Smooth muscle cell (in vitro differentiated cells): ENCODE measurements around the gene CRYM. TPM values are rescaled to one million over a fixed set of nuclear protein-coding genes. Genes with fewer than 3 reads are reported as not detected.
"Not testable (repeated sequence)": the region's sequence is repeated elsewhere in the genome, so short reads cannot be mapped to it uniquely, and the experiment has no call there.

Source experiments
- DNase-seq: peaks from one replicate; lab custom pipeline; 2025; ENCODE audit not compliant: unreplicated experiment; lab: John Stamatoyannopoulos, UW
- H2AFZ ChIP-seq: fragments of 200-600 bp; sonication (generic); 2 replicates; pipeline ENCODE4 v1.6.0; 2016; ENCODE audit warnings: antibody characterized with exemption, low read depth, mild to moderate bottlenecking
- H3F3A ChIP-seq: fragments of 200-600 bp; sonication (generic); 2 replicates; pipeline ENCODE4 v1.6.0; 2017; ENCODE audit warnings: antibody characterized with exemption, low read depth
- H3K27ac ChIP-seq: fragments of 200-600 bp; sonication (generic); 2 replicates; pipeline ENCODE4 v1.5.1; 2016; ENCODE audit warnings: low read depth, mild to moderate bottlenecking
- H3K27me3 ChIP-seq: fragments of 200-600 bp; sonication (generic); 2 replicates; pipeline ENCODE4 v1.6.1; 2016; ENCODE audit warnings: low read depth, mild to moderate bottlenecking
- H3K36me3 ChIP-seq: fragments of 200-600 bp; sonication (generic); 2 replicates; pipeline ENCODE4 v1.5.1; 2016; ENCODE audit warnings: low read depth
- H3K4me1 ChIP-seq: fragments of 200-600 bp; sonication (generic); 2 replicates; pipeline ENCODE4 v1.5.1; 2016; ENCODE audit warnings: low read depth
- H3K4me2 ChIP-seq: fragments of 200-600 bp; sonication (generic); 2 replicates; pipeline ENCODE4 v1.6.0; 2016; ENCODE audit warnings: mild to moderate bottlenecking
- H3K4me3 ChIP-seq: fragments of 200-600 bp; sonication (generic); 2 replicates; pipeline ENCODE4 v1.5.1; 2016; ENCODE audit warnings: mild to moderate bottlenecking
- H3K79me2 ChIP-seq: fragments of 200-600 bp; sonication (generic); 2 replicates; pipeline ENCODE4 v1.6.0; 2016; ENCODE audit warnings: low read depth, mild to moderate bottlenecking
- H3K9ac ChIP-seq: fragments of 200-600 bp; sonication (generic); 2 replicates; pipeline ENCODE4 v1.6.0; 2016; ENCODE audit warnings: low read depth
- H3K9me3 ChIP-seq: fragments of 200-600 bp; sonication (generic); replicated peaks from 2 replicates; pipeline ENCODE4 v1.5.1; 2016; ENCODE audit warnings: low read depth
- H4K20me1 ChIP-seq: fragments of 200-600 bp; sonication (generic); 2 replicates; pipeline ENCODE4 v1.6.0; 2016; ENCODE audit warnings: low read depth
- CTCF ChIP-seq: fragments of 200-600 bp; sonication (generic); IDR thresholded peaks from 2 replicates; pipeline ENCODE4 v1.5.1; 2017; ENCODE audit warnings: borderline replicate concordance, mild to moderate bottlenecking, antibody characterized with exemption; ENCODE audit not compliant: insufficient read depth, poor library complexity, severe bottlenecking
- WGBS: methylation state at CpG from one replicate; pipeline ENCODE4 v1.1.7; 2016; ENCODE audit warnings: low lambda C conversion rate; 5-methylcytosine and 5-hydroxymethylcytosine counted together
- polyA plus RNA-seq: library from polyadenylated mRNA; unstranded; fragments of >200 nt; fragmentation: Nextera tagmentation; extraction: Ambion mirVana; gene quantifications from 2 replicates; pipeline ENCODE4 v1.2.1, GENCODE V29; 2016
- total RNA-seq: library from RNA; depleted of rRNA; stranded (reverse); fragments of >200 nt; gene quantifications from 2 replicates; pipeline ENCODE4 v1.2.3, GENCODE V29; 2014

Gene CRYM
- total and polyA plus RNA-seq, 2 experiments from 2014 or later: not detected

GRCh38 chr16:21275529-21275928, 2.6 kb downstream of the CRYM start:
- Histone ChIP-seq H3K4me1 (peaks cover 8% of the 10 kb centered on the region), H3K27me3 (peaks cover 44% of the 10 kb centered on the region), H3K36me3 (no peaks in the 10 kb centered on the region), H3K4me2 (no peak overlapping the region), H3F3A (no peaks in the 10 kb centered on the region), H2AFZ (no peak overlapping the region), H4K20me1 (no peaks in the 10 kb centered on the region), H3K4me3 (no peak overlapping the region), H3K79me2 (no peaks in the 10 kb centered on the region), H3K27ac (no peak overlapping the region), H3K9ac (no peak overlapping the region), H3K9me3 (no peaks in the 10 kb centered on the region)
- WGBS: 96% methylated on average over 3 of the region's 3 CpGs
- no peak for DNase-seq
- no peak for TF ChIP-seq CTCF

- Histone ChIP-seq H3K27ac (no peak overlapping the region), H3K9me3 (no peaks in the 10 kb centered on the region), H3K4me2 (no peak overlapping the region), H3K36me3 (no peaks in the 10 kb centered on the region), H3K4me1 (peaks cover 8% of the 10 kb centered on the region), H3F3A (no peaks in the 10 kb centered on the region), H3K27me3 (peaks cover 44% of the 10 kb centered on the region), H3K79me2 (no peaks in the 10 kb centered on the region), H3K9ac (no peak overlapping the region), H4K20me1 (no peaks in the 10 kb centered on the region), H3K4me3 (no peak overlapping the region), H2AFZ (no peak overlapping the region)
- TF ChIP-seq CTCF: no peak
- WGBS: 84% methylated on average over 5 of the region's 5 CpGs
- no peak for DNase-seq
Observed at GRCh38 chr16:21274172-21274726, 3.8 kb downstream of the CRYM start.

GRCh38 chr16:21272763-21273162, 5.3 kb downstream of the CRYM start:
- DNase-seq, H3K36me3 ChIP-seq, H3K9me3 ChIP-seq, H2AFZ ChIP-seq, H3K79me2 ChIP-seq, H3K4me1 ChIP-seq, H4K20me1 ChIP-seq, H3K9ac ChIP-seq, H3K27ac ChIP-seq, H3K4me3 ChIP-seq, H3K4me2 ChIP-seq, H3F3A ChIP-seq: not testable (repeated sequence)
- 100% methylated on average over 3 of the region's 3 CpGs for WGBS
- H3K27me3 ChIP-seq: peaks cover 33% of the 10 kb centered on the region

GRCh38 chr16:21272253-21272652, 5.8 kb downstream of the CRYM start:
- H3K9me3 ChIP-seq: no peaks in the 10 kb centered on the region
- no peak overlapping the region for H3K4me2 ChIP-seq
- WGBS: 84% methylated on average over 2 of the region's 2 CpGs
- no peak overlapping the region for H3K9ac ChIP-seq
- H2AFZ ChIP-seq: no peak overlapping the region
- DNase-seq: no peak
- no peaks in the 10 kb centered on the region for H4K20me1 ChIP-seq
- H3K4me3 ChIP-seq: no peak overlapping the region
- H3K79me2 ChIP-seq: no peaks in the 10 kb centered on the region
- H3F3A ChIP-seq: no peaks in the 10 kb centered on the region
- TF ChIP-seq CTCF: no peak
- H3K4me1 ChIP-seq: peaks cover 8% of the 10 kb centered on the region
- H3K36me3 ChIP-seq: no peaks in the 10 kb centered on the region
- peaks cover 28% of the 10 kb centered on the region for H3K27me3 ChIP-seq
- H3K27ac ChIP-seq: no peak overlapping the region
